DMS79 (cell line): ENCODE data around the gene CWC15.
"Not testable (repeated sequence)": the region's sequence is repeated elsewhere in the genome, so short reads cannot be mapped to it uniquely, and the experiment has no call there.

Experiments used
- DNase-seq: peaks from one replicate; lab custom pipeline; 2025; lab: John Stamatoyannopoulos, UW

CWC15 gene

DNA sequence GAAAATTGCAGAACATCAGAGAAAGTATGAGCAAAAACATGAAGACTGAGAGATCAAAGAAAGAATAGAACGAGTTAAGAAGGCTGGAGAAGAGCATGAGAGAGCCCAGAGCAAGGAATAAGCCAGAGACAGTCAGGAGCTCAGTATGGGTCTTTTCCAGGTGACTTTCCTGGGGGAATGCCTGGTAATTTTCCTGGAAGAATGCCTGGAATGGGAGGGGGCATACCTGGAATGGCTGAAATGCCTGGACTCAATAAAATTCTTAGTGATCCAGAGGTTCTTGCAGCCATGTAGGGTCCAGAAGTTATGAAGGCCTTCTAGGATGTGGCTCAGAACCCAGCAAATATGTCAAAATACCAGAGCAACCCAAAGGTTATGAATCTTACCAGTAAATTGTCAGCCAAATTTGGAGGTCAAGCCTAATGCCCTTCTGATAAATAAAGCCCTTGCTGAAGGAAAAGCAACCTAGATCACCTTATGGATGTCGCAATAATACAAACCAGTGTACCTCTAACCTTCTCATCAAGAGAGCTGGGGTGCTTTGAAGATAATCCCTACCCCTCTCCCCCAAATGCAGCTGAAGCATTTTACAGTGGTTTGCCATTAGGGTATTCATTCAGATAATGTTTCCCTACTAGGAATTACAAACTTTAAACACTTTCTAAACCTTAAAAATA is 59.5 kb downstream of the CWC15 start:
- DNase-seq, result not testable (repeated sequence)

DNA sequence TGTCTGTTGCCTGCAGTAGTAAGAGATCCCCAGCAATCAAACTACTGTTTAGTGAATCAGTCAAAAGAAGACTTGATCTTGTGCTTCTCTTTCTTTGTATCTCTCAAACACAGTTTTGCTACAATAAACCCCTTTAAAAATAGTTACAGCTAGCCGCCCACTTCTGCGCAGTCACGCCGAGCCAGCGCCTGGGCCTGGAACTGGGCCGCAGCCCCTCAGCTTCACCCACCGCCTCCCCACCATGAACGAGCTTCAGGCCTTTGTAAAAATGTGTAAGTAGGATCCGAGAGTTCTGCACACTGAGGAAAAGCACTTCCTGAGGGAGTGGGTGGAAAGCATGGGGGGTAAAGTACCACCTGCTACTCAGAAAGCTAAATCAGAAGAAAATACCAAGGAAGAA is 60.5 kb downstream of the CWC15 start:
- no peak for DNase-seq
